Hepatocyte (in vitro differentiated cells): Measurements from ENCODE around the gene EXOC4. TPM values are rescaled to one million over a fixed set of nuclear protein-coding genes. Genes with fewer than 3 reads are reported as not detected.

Experiments
- DNase-seq: peaks from one replicate; pipeline ENCODE4 v3.0.0-alpha.2; 2016; ENCODE audit warnings: low spot score
- H2AFZ ChIP-seq: fragments of 200-600 bp; sonication (generic); 2 replicates; pipeline ENCODE4 v1.6.0; 2016; ENCODE audit warnings: antibody characterized with exemption, mild to moderate bottlenecking
- H3K27ac ChIP-seq: fragments of 200-600 bp; sonication (generic); 2 replicates; pipeline ENCODE4 v1.5.1; 2016; ENCODE audit warnings: mild to moderate bottlenecking
- H3K27me3 ChIP-seq: fragments of 200-600 bp; sonication (generic); 2 replicates; pipeline ENCODE4 v1.6.1; 2016
- H3K36me3 ChIP-seq: fragments of 200-600 bp; sonication (generic); replicated peaks from 2 replicates; pipeline ENCODE4 v1.5.1; 2016; ENCODE audit warnings: low read depth; ENCODE audit not compliant: insufficient read depth
- H3K4me1 ChIP-seq: fragments of 200-600 bp; sonication (generic); 2 replicates; pipeline ENCODE4 v1.5.1; 2016; ENCODE audit warnings: mild to moderate bottlenecking, moderate library complexity; ENCODE audit not compliant: insufficient read depth
- H3K4me2 ChIP-seq: fragments of 200-600 bp; sonication (generic); 2 replicates; pipeline ENCODE4 v1.6.0; 2016
- H3K4me3 ChIP-seq: fragments of 200-600 bp; sonication (generic); 2 replicates; pipeline ENCODE4 v1.5.1; 2016; ENCODE audit warnings: mild to moderate bottlenecking
- H3K79me2 ChIP-seq: fragments of 200-600 bp; sonication (generic); 2 replicates; pipeline ENCODE4 v1.6.0; 2017; ENCODE audit warnings: mild to moderate bottlenecking
- H3K9me2 ChIP-seq: fragments of 200-600 bp; sonication (generic); replicated peaks from 2 replicates; pipeline ENCODE4 v1.6.0; 2017; ENCODE audit warnings: mild to moderate bottlenecking; ENCODE audit not compliant: insufficient read depth
- H3K9me3 ChIP-seq: fragments of 200-600 bp; sonication (generic); 2 replicates; pipeline ENCODE4 v1.5.1; 2016; ENCODE audit warnings: low read depth, mild to moderate bottlenecking
- H4K20me1 ChIP-seq: fragments of 200-600 bp; sonication (generic); 2 replicates; pipeline ENCODE4 v1.6.0; 2016; ENCODE audit warnings: mild to moderate bottlenecking; ENCODE audit not compliant: insufficient read depth, poor library complexity, severe bottlenecking
- EZH2 ChIP-seq: fragments of 200-600 bp; sonication (generic); IDR thresholded peaks from 2 replicates; pipeline ENCODE4 v1.6.1; 2016; ENCODE audit warnings: antibody characterized with exemption, mild to moderate bottlenecking, borderline replicate concordance
- EZH2phosphoT487 ChIP-seq: fragments of 200-600 bp; sonication (generic); IDR thresholded peaks from one replicate; pipeline ENCODE4 v1.6.1; 2018; ENCODE audit warnings: antibody characterized with exemption, mild to moderate bottlenecking, low read depth, moderate library complexity; ENCODE audit not compliant: unreplicated experiment, severe bottlenecking
- WGBS: methylation state at CpG from one replicate; pipeline ENCODE4 v1.1.6; 2016; ENCODE audit warnings: low lambda C conversion rate; ENCODE audit errors: missing lambda C conversion rate; 5-methylcytosine and 5-hydroxymethylcytosine counted together
- polyA plus RNA-seq: library from polyadenylated mRNA; unstranded; fragments of >200 nt; fragmentation: Nextera tagmentation; extraction: Ambion mirVana; gene quantifications from 2 replicates; pipeline ENCODE4 v1.2.1, GENCODE V29; 2016
- total RNA-seq: library from RNA; depleted of rRNA; stranded (reverse); fragments of >200 nt; gene quantifications from 2 replicates; pipeline ENCODE4 v1.2.3, GENCODE V29; 2014
- TF ChIP-seq, protein P1 (sequence below): fragments of 200-600 bp; sonication (generic); IDR thresholded peaks from 2 replicates; pipeline ENCODE4 v1.5.1; 2016; ENCODE audit warnings: antibody characterized with exemption, mild to moderate bottlenecking; ENCODE audit not compliant: poor library complexity

EXOC4 gene
- total and polyA plus RNA-seq, 2 experiments from 2014 or later: 34.8 to 56.1 TPM

DNA sequence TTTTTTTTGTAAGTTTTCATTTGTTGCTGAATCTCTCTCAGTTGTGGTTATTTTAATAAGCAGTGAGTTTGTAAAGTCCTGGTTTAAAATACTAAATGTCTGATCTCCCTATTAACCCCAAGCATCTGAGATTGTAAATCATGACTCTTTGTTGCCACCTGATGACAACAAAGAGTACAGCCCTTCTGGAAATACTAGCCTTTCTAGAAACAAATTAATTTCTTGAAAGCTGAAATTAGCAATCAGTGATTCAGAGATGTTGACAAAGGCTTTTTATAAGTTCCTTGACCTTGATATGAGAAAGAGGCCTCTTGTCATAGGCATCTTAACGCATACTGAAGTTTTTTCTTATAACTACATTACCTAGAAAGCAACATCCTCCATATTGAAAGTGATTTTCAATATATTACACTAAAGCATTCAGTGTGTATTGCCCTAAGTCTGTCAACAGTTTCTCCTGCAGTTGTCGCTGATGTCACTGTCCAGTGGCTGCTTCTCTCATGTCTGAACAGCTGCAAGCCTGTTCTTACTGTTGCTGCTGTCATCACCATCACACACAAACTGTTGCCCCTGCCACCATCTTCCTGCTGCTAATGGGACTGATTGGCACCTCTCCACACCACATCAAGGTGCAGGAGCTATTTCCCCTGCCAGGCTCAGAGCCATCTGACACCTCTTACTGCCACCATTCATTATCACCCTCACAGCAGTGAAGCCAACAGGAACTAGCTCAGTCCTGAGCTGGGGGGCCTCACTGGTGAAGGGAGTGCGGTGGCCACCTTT, 779.1 kb downstream of the EXOC4 start:
- Histone ChIP-seq H2AFZ (no peak overlapping the region), H3K27ac (no peak overlapping the region), H3K36me3 (no peaks in the 10 kb centered on the region), H3K4me1 (no peaks in the 10 kb centered on the region), H3K27me3 (no peaks in the 10 kb centered on the region), H3K4me3 (no peak overlapping the region), H3K9me2 (no peaks in the 10 kb centered on the region), H3K9me3 (no peaks in the 10 kb centered on the region), H3K79me2 (no peaks in the 10 kb centered on the region), H3K4me2 (no peak overlapping the region), H4K20me1 (no peaks in the 10 kb centered on the region)
- no peak for TF ChIP-seq EZH2phosphoT487
- TF ChIP-seq, protein P1, sequence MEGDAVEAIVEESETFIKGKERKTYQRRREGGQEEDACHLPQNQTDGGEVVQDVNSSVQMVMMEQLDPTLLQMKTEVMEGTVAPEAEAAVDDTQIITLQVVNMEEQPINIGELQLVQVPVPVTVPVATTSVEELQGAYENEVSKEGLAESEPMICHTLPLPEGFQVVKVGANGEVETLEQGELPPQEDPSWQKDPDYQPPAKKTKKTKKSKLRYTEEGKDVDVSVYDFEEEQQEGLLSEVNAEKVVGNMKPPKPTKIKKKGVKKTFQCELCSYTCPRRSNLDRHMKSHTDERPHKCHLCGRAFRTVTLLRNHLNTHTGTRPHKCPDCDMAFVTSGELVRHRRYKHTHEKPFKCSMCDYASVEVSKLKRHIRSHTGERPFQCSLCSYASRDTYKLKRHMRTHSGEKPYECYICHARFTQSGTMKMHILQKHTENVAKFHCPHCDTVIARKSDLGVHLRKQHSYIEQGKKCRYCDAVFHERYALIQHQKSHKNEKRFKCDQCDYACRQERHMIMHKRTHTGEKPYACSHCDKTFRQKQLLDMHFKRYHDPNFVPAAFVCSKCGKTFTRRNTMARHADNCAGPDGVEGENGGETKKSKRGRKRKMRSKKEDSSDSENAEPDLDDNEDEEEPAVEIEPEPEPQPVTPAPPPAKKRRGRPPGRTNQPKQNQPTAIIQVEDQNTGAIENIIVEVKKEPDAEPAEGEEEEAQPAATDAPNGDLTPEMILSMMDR: peak; percentile 9
- no peak for TF ChIP-seq EZH2
- no peak for DNase-seq
- WGBS: 91% methylated on average over 3 of the region's 3 CpGs

DNA sequence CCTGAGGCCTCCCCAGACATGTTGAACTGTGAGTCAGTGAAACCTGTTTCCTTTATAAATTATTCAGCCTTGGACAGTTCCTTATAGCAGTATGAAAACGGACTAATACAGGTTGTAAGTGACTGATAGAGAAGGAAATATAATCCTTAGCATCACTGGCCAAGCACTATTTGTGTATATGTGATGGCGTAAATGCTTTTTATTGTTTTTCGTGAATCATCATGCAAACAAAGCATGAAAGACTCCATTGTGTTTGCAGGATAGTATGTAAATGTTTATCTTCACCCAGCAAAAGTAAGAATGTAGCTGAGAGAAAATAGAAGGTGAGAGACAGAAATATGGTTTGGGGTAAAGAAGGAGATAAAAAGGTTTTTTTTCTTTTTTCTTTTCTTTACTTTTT, 781.8 kb downstream of the EXOC4 start:
- no peaks in the 10 kb centered on the region for H3K9me2 ChIP-seq
- TF ChIP-seq EZH2phosphoT487: no peak
- TF ChIP-seq, protein P1: no peak
- TF ChIP-seq EZH2: no peak
- H3K9me3 ChIP-seq: no peaks in the 10 kb centered on the region
- H3K4me1 ChIP-seq: no peaks in the 10 kb centered on the region
- no peak overlapping the region for H2AFZ ChIP-seq
- no peak overlapping the region for H3K27ac ChIP-seq
- no peak overlapping the region for H3K4me3 ChIP-seq
- no peaks in the 10 kb centered on the region for H3K27me3 ChIP-seq
- no peaks in the 10 kb centered on the region for H3K79me2 ChIP-seq
- no peak overlapping the region for H3K4me2 ChIP-seq
- no peaks in the 10 kb centered on the region for H3K36me3 ChIP-seq
- DNase-seq: no peak
- WGBS: 66% methylated on average over 3 of the region's 3 CpGs
- H4K20me1 ChIP-seq: no peaks in the 10 kb centered on the region

DNA sequence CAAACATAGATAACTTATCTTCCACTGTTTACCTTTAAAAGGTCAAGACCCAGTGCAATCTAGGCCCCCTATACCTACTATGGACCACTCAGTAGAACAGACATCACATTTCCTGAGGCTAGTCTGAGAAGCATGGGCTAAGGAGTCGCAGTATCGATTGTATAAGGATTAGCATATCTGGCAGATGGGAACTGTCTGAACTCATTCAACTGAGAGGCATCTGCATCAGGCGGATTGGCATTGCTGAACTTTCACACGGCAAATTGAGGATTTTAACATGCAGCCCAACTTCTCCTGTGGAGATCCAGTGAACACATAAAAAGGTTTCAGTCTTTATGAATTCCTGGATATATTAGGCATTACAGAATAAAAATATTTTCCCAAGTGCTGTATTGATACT, 785.1 kb downstream of the EXOC4 start:
- no peaks in the 10 kb centered on the region for H4K20me1 ChIP-seq

DNA sequence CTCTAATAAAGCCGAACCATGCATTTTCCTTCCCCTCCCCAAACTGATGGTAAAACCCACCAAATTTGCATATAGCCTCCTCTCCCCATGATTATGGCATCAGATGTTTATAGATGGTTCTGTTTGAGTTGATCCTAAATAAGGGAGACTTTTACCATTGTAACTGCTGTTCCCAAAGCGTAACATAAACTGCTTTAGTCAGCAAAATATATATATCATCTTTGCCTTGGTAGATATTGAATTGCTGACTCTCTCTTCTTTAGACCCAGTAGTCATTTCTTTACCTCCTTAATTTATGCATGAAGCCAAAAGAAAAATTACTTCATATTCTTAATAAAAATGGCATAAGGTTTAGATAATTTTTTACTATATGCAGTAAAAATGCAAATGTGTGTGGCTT, 788.1 kb downstream of the EXOC4 start:
- Histone ChIP-seq H3K4me1 (no peaks in the 10 kb centered on the region), H4K20me1 (no peaks in the 10 kb centered on the region), H3K4me2 (no peak overlapping the region), H3K27ac (no peak overlapping the region), H3K9me3 (no peaks in the 10 kb centered on the region), H3K4me3 (no peak overlapping the region), H3K79me2 (no peaks in the 10 kb centered on the region), H3K36me3 (no peaks in the 10 kb centered on the region), H3K27me3 (no peaks in the 10 kb centered on the region), H2AFZ (no peak overlapping the region), H3K9me2 (no peaks in the 10 kb centered on the region)
- TF ChIP-seq EZH2 (no peak), EZH2phosphoT487 (no peak)
- TF ChIP-seq, protein P1: no peak
- WGBS: 96% methylated on average over 2 of the region's 2 CpGs
- no peak for DNase-seq

More for the DNA sequence above, 785.1 kb downstream of the EXOC4 start:
- Histone ChIP-seq H3K9me2 (no peaks in the 10 kb centered on the region), H3K36me3 (no peaks in the 10 kb centered on the region), H3K27me3 (no peaks in the 10 kb centered on the region), H3K4me2 (no peak overlapping the region), H3K27ac (no peak overlapping the region), H2AFZ (no peak overlapping the region), H3K4me1 (no peaks in the 10 kb centered on the region), H3K9me3 (no peaks in the 10 kb centered on the region), H3K79me2 (no peaks in the 10 kb centered on the region), H3K4me3 (no peak overlapping the region)
- WGBS: 76% methylated on average over 4 of the region's 4 CpGs
- no peak for DNase-seq
- no peak for TF ChIP-seq EZH2phosphoT487
